HCT116 (cell line): ENCODE measurements around the gene CPEB3. TPM values are rescaled to one million over a fixed set of nuclear protein-coding genes. Genes with fewer than 3 reads are reported as not detected.

Experiments
- ATAC-seq: fragments of 200-7000 bp; cut with Tn5 transposase; 2 replicates; pipeline ENCODE4 v1.9.1; 2020; ENCODE audit warnings: mild to moderate bottlenecking, moderate library complexity
- BruUV-seq: library from RNA; stranded (reverse); fragments of 400-500 nt; replicated peaks from 2 replicates; lab custom pipeline; 2021; lab: Mats Ljungman, UMichigan
- CTCF ChIA-PET: fragments of 300-600 bp; sonication (Branson Sonifier 250); formaldehyde crosslinking; loops from one replicate; lab custom pipeline; 2021; ENCODE audit warnings: antibody characterized with exemption; lab: Charles Lee
- POLR2A ChIA-PET: fragments of 300-600, 350-600 bp; sonication (Branson Sonifier 250); formaldehyde crosslinking; loops from one replicate; lab custom pipeline; 2021; ENCODE audit warnings: antibody characterized with exemption; lab: Charles Lee
- RAD21 ChIA-PET, 2 experiments: fragments of 300-600 bp; sonication (Branson Sonifier 250); formaldehyde crosslinking; loops; one replicate each; lab custom pipeline; 2023; ENCODE audit warnings: low total read pairs in 2 of 2; ENCODE audit not compliant: uncharacterized antibody in 2 of 2, unreplicated experiment in 2 of 2, low non-redundant PET in 1 of 2; lab: Charles Lee
- DNase-seq: peaks from one replicate; pipeline ENCODE4 v3.0.0-alpha.2; 2010; ENCODE audit warnings: low read depth, low spot score
- H2AFZ ChIP-seq: fragments of 200-600 bp; shearing (Covaris generic), sonication (generic); 2 replicates; pipeline ENCODE4 v1.6.1; 2017; ENCODE audit warnings: low read depth, mixed run types, mixed read lengths, antibody characterized with exemption, low read length; ENCODE audit not compliant: poor library complexity, severe bottlenecking
- H3K27ac ChIP-seq: 2 replicates; pipeline ENCODE4 v1.5.1; 2012; ENCODE audit warnings: low read depth, low read length
- H3K27me3 ChIP-seq: fragments of 200-600 bp; sonication (generic); 2 replicates; pipeline ENCODE4 v1.6.1; 2016; ENCODE audit warnings: mixed run types, low read length, mixed read lengths; ENCODE audit not compliant: insufficient read depth
- H3K36me3 ChIP-seq, 2 experiments: fragments of 200-500 bp in 1 of 2; fragments of 200-600 bp in 1 of 2; sonication (Bioruptor generic) in 1 of 2; sonication (generic) in 1 of 2; 2 replicates each; pipeline versions ENCODE4 v1.5.1 to v1.6.1; 2014 to 2016; ENCODE audit warnings: low read length in 2 of 2, inconsistent platforms in 1 of 2, mixed read lengths in 1 of 2, mixed run types in 1 of 2; ENCODE audit not compliant: insufficient read depth in 2 of 2, control insufficient read depth in 1 of 2
- H3K4me1 ChIP-seq, 2 experiments: fragments of 200-600 bp in 1 of 2; sonication (generic) in 1 of 2; 2 replicates each; pipeline versions ENCODE4 v1.5.1 to v1.6.1; 2012 to 2017; ENCODE audit warnings: low read length in 2 of 2, inconsistent platforms in 1 of 2, mild to moderate bottlenecking in 1 of 2, mixed read lengths in 1 of 2, mixed run types in 1 of 2, moderate library complexity in 1 of 2; ENCODE audit not compliant: insufficient read depth in 2 of 2, control insufficient read depth in 1 of 2
- H3K4me2 ChIP-seq: fragments of 200-600 bp; sonication (generic); 2 replicates; pipeline ENCODE4 v1.6.1; 2017; ENCODE audit warnings: mixed run types, low read length, mixed read lengths
- H3K4me3 ChIP-seq, 2 experiments: fragments of 200-600 bp in 1 of 2; sonication (generic) in 1 of 2; replicated peaks in 1 of 2; 2 replicates each; pipeline ENCODE4 v1.5.1; 2011 to 2016; ENCODE audit warnings: low read length in 2 of 2, control low read depth in 1 of 2, low read depth in 1 of 2, mild to moderate bottlenecking in 1 of 2, mixed read lengths in 1 of 2, mixed run types in 1 of 2
- H3K79me2 ChIP-seq: fragments of 200-600 bp; sonication (generic); 2 replicates; pipeline ENCODE4 v1.6.1; 2017; ENCODE audit warnings: mild to moderate bottlenecking, mixed run types, low read length, moderate library complexity, mixed read lengths; ENCODE audit not compliant: insufficient read depth
- H3K9ac ChIP-seq: fragments of 200-600 bp; sonication (generic); 2 replicates; pipeline ENCODE4 v1.6.1; 2016; ENCODE audit warnings: low read length, mixed read lengths
- H3K9me2 ChIP-seq: fragments of 200-600 bp; sonication (generic), shearing (Covaris generic); 2 replicates; pipeline ENCODE4 v1.6.1; 2017; ENCODE audit warnings: mixed run types, mild to moderate bottlenecking, moderate library complexity; ENCODE audit not compliant: insufficient read depth
- H3K9me3 ChIP-seq, 2 experiments: fragments of 200-500 bp in 1 of 2; fragments of 200-600 bp in 1 of 2; sonication (Bioruptor generic) in 1 of 2; sonication (generic) in 1 of 2; 2 replicates each; pipeline ENCODE4 v1.6.1; 2014 to 2017; ENCODE audit warnings: low read length in 2 of 2, mixed read lengths in 2 of 2, inconsistent platforms in 1 of 2, low read depth in 1 of 2, mild to moderate bottlenecking in 1 of 2, mixed run types in 1 of 2, moderate library complexity in 1 of 2; ENCODE audit not compliant: control insufficient read depth in 1 of 2, insufficient read depth in 1 of 2
- H4K20me1 ChIP-seq: fragments of 200-600 bp; sonication (generic), shearing (Covaris generic); 2 replicates; pipeline ENCODE4 v1.6.1; 2017; ENCODE audit warnings: mixed run types, mild to moderate bottlenecking, moderate library complexity; ENCODE audit not compliant: insufficient read depth
- ATF3 ChIP-seq: IDR thresholded peaks from 2 replicates; pipeline ENCODE4 v1.6.1; 2012
- CBX3 ChIP-seq: IDR thresholded peaks from 2 replicates; pipeline ENCODE4 v1.6.1; 2012; ENCODE audit warnings: low read depth
- CEBPB ChIP-seq: IDR thresholded peaks from 2 replicates; pipeline ENCODE4 v1.6.1; 2012; ENCODE audit warnings: low read depth
- CTCF ChIP-seq, 3 experiments: fragments of 200-600 bp in 1 of 3; sonication (generic) in 1 of 3; IDR thresholded peaks in 2 of 3; conservative IDR thresholded peaks in 1 of 3; 2 replicates each; pipeline ENCODE4 v1.5.1; 2012 to 2017; ENCODE audit warnings: low read depth in 2 of 3, low read length in 2 of 3, antibody characterized with exemption in 1 of 3, borderline replicate concordance in 1 of 3, control low read depth in 1 of 3, mild to moderate bottlenecking in 1 of 3, mixed read lengths in 1 of 3, mixed run types in 1 of 3, moderate library complexity in 1 of 3; ENCODE audit not compliant: insufficient read depth in 1 of 3
- EGR1 ChIP-seq: IDR thresholded peaks from 2 replicates; pipeline ENCODE4 v1.6.1; 2012; ENCODE audit warnings: low read depth
- EZH2 ChIP-seq: fragments of 200-600 bp; sonication (generic); IDR thresholded peaks from 2 replicates; pipeline ENCODE4 v1.6.1; 2017; ENCODE audit warnings: antibody characterized with exemption, mixed run types
- EZH2phosphoT487 ChIP-seq: fragments of 200-600 bp; IDR thresholded peaks from 2 replicates; pipeline ENCODE4 v1.6.1; 2018; ENCODE audit warnings: antibody characterized with exemption, borderline replicate concordance
- MAX ChIP-seq: IDR thresholded peaks from 2 replicates; pipeline ENCODE4 v1.6.1; 2012
- POLR2A ChIP-seq: IDR thresholded peaks from 2 replicates; pipeline ENCODE4 v1.7.0; 2011; ENCODE audit warnings: borderline replicate concordance; ENCODE audit not compliant: insufficient read depth, insufficient read length; ENCODE audit errors: extremely low read depth
- POLR2AphosphoS5 ChIP-seq: IDR thresholded peaks from 2 replicates; pipeline ENCODE4 v1.6.1; 2011; ENCODE audit warnings: mild to moderate bottlenecking, low read depth, low read length, moderate library complexity
- RAD21 ChIP-seq: IDR thresholded peaks from 2 replicates; pipeline ENCODE4 v1.6.1; 2012; ENCODE audit warnings: low read depth, mild to moderate bottlenecking
- REST ChIP-seq: IDR thresholded peaks from 2 replicates; pipeline ENCODE4 v1.6.1; 2012; ENCODE audit warnings: low read depth
- SP1 ChIP-seq: IDR thresholded peaks from 2 replicates; pipeline ENCODE4 v1.6.1; 2012; ENCODE audit warnings: low read depth
- YY1 ChIP-seq: IDR thresholded peaks from 2 replicates; pipeline ENCODE4 v1.6.1; 2011; ENCODE audit warnings: low read length, low read depth, moderate library complexity, mild to moderate bottlenecking; ENCODE audit not compliant: insufficient replicate concordance; ENCODE audit errors: extremely low read depth
- ZNF274 ChIP-seq: fragments of 200-500 bp; sonication (Bioruptor generic); IDR thresholded peaks from 2 replicates; pipeline ENCODE4 v1.6.1; 2014; ENCODE audit warnings: mild to moderate bottlenecking, low read depth, low read length, inconsistent platforms
- intact Hi-C: fragments of 100-400 bp; cut with micrococcal nuclease; formaldehyde crosslinking; loops from 2 replicates; pipeline ENCODE4 v1.10.0; 2022
- total RNA-seq: library from RNA; stranded (reverse); gene quantifications from one replicate; pipeline ENCODE4 v1.2.1, GENCODE V29; 2021; ENCODE audit not compliant: unreplicated experiment

CPEB3 gene
- total RNA-seq, 1 experiment from 2014 or later: 3.0 TPM

- no peaks in the 10 kb centered on the region for H3K9me2 ChIP-seq
- H3K4me3 ChIP-seq: no peak overlapping the region
- DNase-seq (no peak), ATAC-seq (no peak)
- ChIA-PET POLR2A (no interaction called here), RAD21 (no interaction called here), CTCF (no interaction called here)
- H2AFZ ChIP-seq: no peak overlapping the region
- TF ChIP-seq ZNF274 (no peak), EZH2phosphoT487 (no peak), EZH2 (no peak), CBX3 (no peak), RAD21 (no peak), MAX (no peak), POLR2A (no peak)
- no peaks in the 10 kb centered on the region for H3K9me3 ChIP-seq
- no peaks in the 10 kb centered on the region for H3K27me3 ChIP-seq
- no peak overlapping the region for H3K9ac ChIP-seq
- intact Hi-C loops: no loop called here
- no peak overlapping the region for H3K27ac ChIP-seq
- BruUV-seq: no TSS peak
- H3K4me1 ChIP-seq: no peaks in the 10 kb centered on the region
- H3K4me2 ChIP-seq: no peak overlapping the region
- no peaks in the 10 kb centered on the region for H3K79me2 ChIP-seq
- H3K36me3 ChIP-seq: no peaks in the 10 kb centered on the region
- no peaks in the 10 kb centered on the region for H4K20me1 ChIP-seq
Measured at GRCh38 chr10:92054807-92055206, 236.1 kb downstream of the CPEB3 start.

- no peaks in the 10 kb centered on the region for H3K27me3 ChIP-seq
- H3K9ac ChIP-seq: no peak overlapping the region
- H3K9me2 ChIP-seq: no peaks in the 10 kb centered on the region
- ATAC-seq (no peak), DNase-seq (no peak)
- ChIA-PET CTCF (no interaction called here), RAD21 (interaction anchor here in 1 of 2 experiments (0.5 kb wide), 1 partner anchor 50 kb away, joined by 4 read pairs; no protein-coding TSS in a partner anchor), POLR2A (no interaction called here)
- H2AFZ ChIP-seq: no peak overlapping the region
- H3K36me3 ChIP-seq: no peaks in the 10 kb centered on the region
- H3K4me1 ChIP-seq: no peaks in the 10 kb centered on the region
- no peaks in the 10 kb centered on the region for H4K20me1 ChIP-seq
- H3K79me2 ChIP-seq: no peaks in the 10 kb centered on the region
- BruUV-seq: no TSS peak
- H3K4me2 ChIP-seq: no peak overlapping the region
- H3K4me3 ChIP-seq: no peak overlapping the region
- intact Hi-C loops: no loop called here
- no peaks in the 10 kb centered on the region for H3K9me3 ChIP-seq
- no peak overlapping the region for H3K27ac ChIP-seq
- TF ChIP-seq REST (no peak), CBX3 (no peak), MAX (no peak), POLR2AphosphoS5 (no peak), YY1 (no peak), SP1 (no peak), ZNF274 (no peak), CEBPB (no peak), ATF3 (no peak), CTCF (IDR thresholded peaks at IDR 0.05 in 2 of 3, conservative IDR thresholded peaks at IDR 0.05 in 1 of 3; ENCODE audit: borderline replicate concordance in 1 of 3, insufficient read depth in 1 of 3, low read depth in 2 of 3, low read length in 2 of 3) (no peak), EGR1 (no peak)
Measured at GRCh38 chr10:92052741-92053140, 238.1 kb downstream of the CPEB3 start.
